ENCODE measurements around the gene NDUFS6. TPM values are rescaled to one million over a fixed set of nuclear protein-coding genes. Genes with fewer than 3 reads are reported as not detected.

NDUFS6 gene
- total RNA-seq, 4 donors from 2014 or later, result 38.9 to 64.5 (median 51.2) TPM

DNA sequence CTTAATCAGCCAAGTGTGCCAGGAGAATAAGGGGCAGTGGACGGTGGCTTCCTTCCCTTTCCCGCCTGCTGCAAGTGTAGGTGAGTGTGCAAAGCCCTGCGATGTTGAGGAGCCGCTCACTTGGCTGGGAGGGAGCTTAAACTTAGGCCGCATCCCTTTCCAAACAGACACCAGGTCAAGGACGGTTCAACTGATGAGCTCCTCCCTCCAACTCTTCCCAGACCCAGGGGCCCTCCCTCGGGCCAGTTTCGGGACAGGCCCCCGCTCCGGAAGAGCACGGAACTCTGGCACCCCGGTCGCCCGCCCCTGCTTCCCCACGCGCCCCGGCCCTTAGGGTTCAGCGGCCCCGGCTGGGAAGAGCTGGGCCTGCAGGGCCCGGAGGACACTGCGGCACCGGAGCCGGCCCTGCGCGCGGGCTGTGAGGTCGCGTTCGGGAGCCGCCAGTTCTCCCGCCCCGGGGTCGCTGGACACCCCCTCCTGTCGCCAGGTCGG is 2.1 kb upstream of the NDUFS6 start:
- TF ChIP-seq, protein P1, sequence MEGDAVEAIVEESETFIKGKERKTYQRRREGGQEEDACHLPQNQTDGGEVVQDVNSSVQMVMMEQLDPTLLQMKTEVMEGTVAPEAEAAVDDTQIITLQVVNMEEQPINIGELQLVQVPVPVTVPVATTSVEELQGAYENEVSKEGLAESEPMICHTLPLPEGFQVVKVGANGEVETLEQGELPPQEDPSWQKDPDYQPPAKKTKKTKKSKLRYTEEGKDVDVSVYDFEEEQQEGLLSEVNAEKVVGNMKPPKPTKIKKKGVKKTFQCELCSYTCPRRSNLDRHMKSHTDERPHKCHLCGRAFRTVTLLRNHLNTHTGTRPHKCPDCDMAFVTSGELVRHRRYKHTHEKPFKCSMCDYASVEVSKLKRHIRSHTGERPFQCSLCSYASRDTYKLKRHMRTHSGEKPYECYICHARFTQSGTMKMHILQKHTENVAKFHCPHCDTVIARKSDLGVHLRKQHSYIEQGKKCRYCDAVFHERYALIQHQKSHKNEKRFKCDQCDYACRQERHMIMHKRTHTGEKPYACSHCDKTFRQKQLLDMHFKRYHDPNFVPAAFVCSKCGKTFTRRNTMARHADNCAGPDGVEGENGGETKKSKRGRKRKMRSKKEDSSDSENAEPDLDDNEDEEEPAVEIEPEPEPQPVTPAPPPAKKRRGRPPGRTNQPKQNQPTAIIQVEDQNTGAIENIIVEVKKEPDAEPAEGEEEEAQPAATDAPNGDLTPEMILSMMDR (IDR thresholded peaks at IDR 0.05), result no peak
- TF ChIP-seq EP300 (IDR thresholded peaks at IDR 0.05) (no peak), POLR2AphosphoS5 (IDR thresholded peaks at IDR 0.05) (no peak), POLR2A (IDR thresholded peaks at IDR 0.05) (no peak)
- no peaks in the 10 kb centered on the region for H3K9me3 ChIP-seq
- 0% methylated on average over 1 of the region's 35 CpGs for WGBS
- peaks cover 35% of the 10 kb centered on the region for H3K4me1 ChIP-seq
- peak overlapping the region; percentile 86 for H3K27ac ChIP-seq
- peaks cover 37% of the 10 kb centered on the region for H3K36me3 ChIP-seq
- DNase-seq (ENCODE audit: low spot score in 2 of 2), result peak; percentile 60 to 69
- H3K4me3 ChIP-seq, result peak overlapping the region; percentile 89
- no peaks in the 10 kb centered on the region for H3K27me3 ChIP-seq

DNA sequence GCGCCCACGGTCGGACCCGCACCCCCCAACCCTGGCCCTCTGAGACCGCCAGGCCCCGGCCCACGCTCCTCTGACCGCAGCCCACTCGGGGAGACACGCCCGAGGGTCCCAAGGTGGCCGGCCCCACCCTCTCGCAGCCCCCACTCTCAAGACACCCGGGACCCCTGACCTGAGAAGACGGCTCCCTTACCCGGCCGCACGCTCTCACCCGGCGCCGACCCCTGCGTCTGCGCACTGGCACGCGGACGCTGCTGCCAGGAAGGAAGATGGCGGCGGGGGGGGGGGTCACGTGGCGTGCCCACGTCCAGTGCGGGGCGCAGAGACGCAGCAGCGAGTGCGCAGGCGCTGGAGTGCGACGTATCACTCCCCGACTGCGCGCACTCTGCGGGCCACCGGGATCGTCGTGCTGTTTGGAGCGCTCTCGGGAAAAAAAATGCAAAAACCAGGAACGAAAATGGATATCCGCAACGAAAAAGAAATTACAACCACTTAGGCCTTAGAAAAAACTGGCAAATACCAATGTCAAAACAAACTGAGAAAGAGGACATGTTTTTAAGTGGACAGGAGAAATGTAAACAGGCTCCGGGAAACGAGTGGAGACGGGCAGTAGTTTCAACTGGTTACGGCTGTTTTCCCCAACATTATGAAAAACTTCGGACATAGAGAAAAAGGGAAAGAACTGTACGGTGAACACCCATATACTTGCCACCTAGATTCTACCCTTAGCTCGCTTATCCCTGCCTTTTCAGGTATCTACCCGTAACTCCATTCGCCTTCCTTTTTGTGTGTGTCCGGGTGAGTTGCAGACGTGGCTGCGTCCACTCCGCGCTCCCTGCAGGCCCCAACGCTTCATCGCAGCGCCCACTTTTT is 1.4 kb upstream of the NDUFS6 start, which contains the start of gene MRPL36:
MRPL36 (minus strand) TSS at position 236 of the 870 bp plus-strand sequence. CDS start 902 bp downstream, outside the sequence.
- Histone ChIP-seq H3K27me3 (no peaks in the 10 kb centered on the region), H3K4me1 (peaks cover 35% of the 10 kb centered on the region), H3K36me3 (peaks cover 44% of the 10 kb centered on the region), H3K27ac (peak within 1 kb of the TSS; percentile 86), H3K9me3 (no peaks in the 10 kb centered on the region), H3K4me3 (peak within 1 kb of the TSS; percentile 89)
- 8% methylated on average over 41 of the region's 68 CpGs for WGBS
- TF ChIP-seq POLR2A (IDR thresholded peaks at IDR 0.05), result peak in 1 of 2 donors; percentile 77
- no peak for TF ChIP-seq EP300 (IDR thresholded peaks at IDR 0.05)
- TF ChIP-seq POLR2AphosphoS5 (IDR thresholded peaks at IDR 0.05), result peak in 2 of 3 donors; percentile 79 to 82
- TF ChIP-seq, protein P1 (IDR thresholded peaks at IDR 0.05), result no peak
- peak; percentile 95 to 97 for DNase-seq (ENCODE audit: low spot score in 2 of 2)

GRCh38 chr5:1800472-1801221 is 560 bp upstream of the NDUFS6 start:
- Histone ChIP-seq H3K9me3 (no peaks in the 10 kb centered on the region), H3K4me3 (peak overlapping the region; percentile 89), H3K27ac (peak overlapping the region; percentile 86), H3K27me3 (no peaks in the 10 kb centered on the region), H3K4me1 (peaks cover 35% of the 10 kb centered on the region), H3K36me3 (peaks cover 52% of the 10 kb centered on the region)
- peak; percentile 21 to 77 for DNase-seq (ENCODE audit: low spot score in 2 of 2)
- TF ChIP-seq, protein P1 (IDR thresholded peaks at IDR 0.05), result no peak
- TF ChIP-seq EP300 (IDR thresholded peaks at IDR 0.05), result no peak
- no peak for TF ChIP-seq POLR2AphosphoS5 (IDR thresholded peaks at IDR 0.05)
- 5% methylated on average over 28 of the region's 28 CpGs for WGBS

- 13% methylated on average over 7 of the region's 7 CpGs for WGBS
- peak in 1 of 2 donors; percentile 19 for DNase-seq (ENCODE audit: low spot score in 2 of 2)
- peaks cover 35% of the 10 kb centered on the region for H3K4me1 ChIP-seq
- H3K4me3 ChIP-seq, result peak overlapping the region; percentile 89
- peak overlapping the region; percentile 86 for H3K27ac ChIP-seq
- no peaks in the 10 kb centered on the region for H3K27me3 ChIP-seq
- H3K9me3 ChIP-seq, result no peaks in the 10 kb centered on the region
- H3K36me3 ChIP-seq, result peaks cover 57% of the 10 kb centered on the region
- no peak for TF ChIP-seq EP300 (IDR thresholded peaks at IDR 0.05)
- TF ChIP-seq, protein P1 (IDR thresholded peaks at IDR 0.05), result no peak
- no peak for TF ChIP-seq POLR2AphosphoS5 (IDR thresholded peaks at IDR 0.05)
- no peak for TF ChIP-seq POLR2A (IDR thresholded peaks at IDR 0.05)
These were observed 724 bp downstream of the NDUFS6 start for GRCh38 chr5:1801967-1802295.
